Peyer's patch (tissue), 4 donors: Measurements from ENCODE around the gene NDUFS8.

Source experiments
- POLR2A ChIP-seq, 2 donors: fragments of 450-650 bp; IDR thresholded peaks; one replicate each; pipeline ENCODE4 v1.5.1; 2017; ENCODE audit warnings: antibody characterized with exemption in 2 of 2, mild to moderate bottlenecking in 2 of 2, moderate library complexity in 2 of 2
- TF ChIP-seq, protein P1 (sequence below), 6 experiments: fragments of 450-650 bp in 4 of 6; fragments of 200-600 bp in 2 of 6; sonication (generic) in 1 of 6; IDR thresholded peaks; one replicate each; pipeline ENCODE4 v1.5.1; 2017 to 2019; ENCODE audit warnings: antibody characterized with exemption in 6 of 6, mild to moderate bottlenecking in 3 of 6, moderate library complexity in 1 of 6

DNA sequence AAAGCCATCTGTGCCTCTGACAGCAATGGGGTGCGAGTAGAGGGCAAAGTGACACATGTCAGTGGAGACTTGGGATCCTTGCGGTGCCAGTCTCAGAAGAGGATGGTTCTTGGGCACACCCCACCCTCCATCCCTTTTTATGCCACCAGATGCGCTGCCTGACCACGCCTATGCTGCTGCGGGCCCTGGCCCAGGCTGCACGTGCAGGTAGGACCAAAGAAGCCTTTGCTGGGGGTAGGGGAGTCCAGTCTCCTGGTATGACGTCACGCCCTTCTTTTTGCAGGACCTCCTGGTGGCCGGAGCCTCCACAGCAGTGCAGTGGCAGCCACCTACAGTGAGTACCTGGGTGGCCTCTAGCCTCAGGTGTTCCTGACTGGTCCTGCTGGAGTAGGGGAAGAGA, 1.5 kb downstream of the NDUFS8 start:
- TF ChIP-seq POLR2A (IDR thresholded peaks at IDR 0.05): no peak
- TF ChIP-seq, protein P1, sequence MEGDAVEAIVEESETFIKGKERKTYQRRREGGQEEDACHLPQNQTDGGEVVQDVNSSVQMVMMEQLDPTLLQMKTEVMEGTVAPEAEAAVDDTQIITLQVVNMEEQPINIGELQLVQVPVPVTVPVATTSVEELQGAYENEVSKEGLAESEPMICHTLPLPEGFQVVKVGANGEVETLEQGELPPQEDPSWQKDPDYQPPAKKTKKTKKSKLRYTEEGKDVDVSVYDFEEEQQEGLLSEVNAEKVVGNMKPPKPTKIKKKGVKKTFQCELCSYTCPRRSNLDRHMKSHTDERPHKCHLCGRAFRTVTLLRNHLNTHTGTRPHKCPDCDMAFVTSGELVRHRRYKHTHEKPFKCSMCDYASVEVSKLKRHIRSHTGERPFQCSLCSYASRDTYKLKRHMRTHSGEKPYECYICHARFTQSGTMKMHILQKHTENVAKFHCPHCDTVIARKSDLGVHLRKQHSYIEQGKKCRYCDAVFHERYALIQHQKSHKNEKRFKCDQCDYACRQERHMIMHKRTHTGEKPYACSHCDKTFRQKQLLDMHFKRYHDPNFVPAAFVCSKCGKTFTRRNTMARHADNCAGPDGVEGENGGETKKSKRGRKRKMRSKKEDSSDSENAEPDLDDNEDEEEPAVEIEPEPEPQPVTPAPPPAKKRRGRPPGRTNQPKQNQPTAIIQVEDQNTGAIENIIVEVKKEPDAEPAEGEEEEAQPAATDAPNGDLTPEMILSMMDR (IDR thresholded peaks at IDR 0.05): no peak
